HG02870 (cell line): ENCODE results near the gene FASTKD1.
A peak's percentile ranks its signal among the peaks of the same experiment; 100 is the strongest.

Source experiments
- ATAC-seq: cut with Tn5 transposase; IDR thresholded peaks from one replicate; pipeline ENCODE4 v1.9.1; 2021; ENCODE audit warnings: mild to moderate bottlenecking, moderate library complexity; ENCODE audit not compliant: unreplicated experiment

The FASTKD1 gene

GRCh38 chr2:169509955-169510354 lies 63.7 kb downstream of the FASTKD1 start:
- ATAC-seq: no peak

DNA sequence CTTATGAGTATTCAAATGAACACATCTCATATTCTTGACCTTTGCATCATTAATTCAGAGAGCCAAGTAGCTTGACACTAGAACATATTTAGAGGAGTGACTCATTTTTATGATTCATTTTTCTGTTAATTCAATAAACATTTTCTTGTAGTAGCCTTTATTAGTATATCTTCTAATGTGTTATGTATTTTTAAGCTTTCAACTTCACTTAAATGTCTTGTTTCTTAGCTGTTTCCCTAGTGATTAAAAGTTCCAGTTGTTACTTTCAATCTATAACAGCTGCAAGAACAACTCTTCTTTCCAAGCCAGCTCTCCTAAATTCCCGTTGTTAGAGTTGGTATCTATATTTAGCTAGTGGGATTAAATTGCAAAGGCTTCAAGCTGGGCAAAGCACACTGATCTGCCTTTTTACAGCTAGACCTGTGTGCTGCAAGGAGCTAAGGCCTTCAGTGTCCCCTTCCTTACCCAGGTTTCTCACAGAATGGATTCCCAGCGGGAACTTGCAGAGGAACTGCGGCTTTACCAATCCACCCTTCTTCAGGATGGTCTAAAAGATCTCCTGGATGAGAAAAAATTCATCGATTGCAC lies 64.3 kb downstream of the FASTKD1 start, which contains the start of gene KLHL41:
Gene KLHL41 (plus strand): TSS at position 405 of the 588 bp plus-strand sequence. CDS start 77 bp downstream, at position 482.
- ATAC-seq: no peak

- no peak for ATAC-seq
Measured at GRCh38 chr2:169507698-169508097, 66.0 kb downstream of the FASTKD1 start.

DNA sequence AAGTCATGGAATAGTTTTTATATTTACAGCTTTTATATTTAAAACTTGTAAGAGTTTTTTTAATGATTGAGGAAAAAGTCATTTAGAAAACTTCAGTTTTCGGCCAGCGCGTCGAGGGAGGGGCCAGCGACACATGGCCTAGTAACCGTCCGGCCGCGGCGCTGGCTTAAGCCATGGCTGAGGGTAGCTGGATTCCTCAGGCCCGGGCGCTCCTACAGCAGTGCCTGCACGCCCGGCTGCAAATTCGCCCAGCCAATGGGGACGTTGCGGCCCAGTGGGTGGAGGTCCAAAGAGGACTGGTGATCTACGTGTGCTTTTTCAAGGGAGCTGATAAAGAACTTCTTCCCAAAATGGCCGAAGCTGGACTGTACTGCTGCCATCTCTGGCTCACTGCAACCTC lies 69.0 kb downstream of the FASTKD1 start:
- ATAC-seq: no peak

- no peak for ATAC-seq
Measured at GRCh38 chr2:169495310-169495928, 78.2 kb downstream of the FASTKD1 start.

DNA sequence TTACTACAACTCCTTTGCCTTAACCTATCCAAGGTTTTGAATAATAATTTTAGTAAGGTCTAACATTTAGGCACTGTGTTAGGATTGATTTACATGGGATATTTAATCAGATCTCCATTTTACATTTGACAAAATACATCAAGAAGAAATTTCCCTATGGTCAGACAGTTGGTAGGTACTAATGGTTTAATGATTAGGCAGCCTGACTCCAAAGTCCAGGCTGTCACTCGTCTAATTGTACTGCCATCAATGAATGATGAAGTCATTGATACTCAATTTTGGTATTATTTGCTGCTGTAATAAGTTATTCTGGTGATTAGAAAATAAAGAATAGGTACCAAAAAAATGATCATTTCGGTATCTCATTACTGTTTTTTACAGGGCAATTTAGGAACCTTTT lies 80.3 kb downstream of the FASTKD1 start:
- ATAC-seq: no peak

DNA sequence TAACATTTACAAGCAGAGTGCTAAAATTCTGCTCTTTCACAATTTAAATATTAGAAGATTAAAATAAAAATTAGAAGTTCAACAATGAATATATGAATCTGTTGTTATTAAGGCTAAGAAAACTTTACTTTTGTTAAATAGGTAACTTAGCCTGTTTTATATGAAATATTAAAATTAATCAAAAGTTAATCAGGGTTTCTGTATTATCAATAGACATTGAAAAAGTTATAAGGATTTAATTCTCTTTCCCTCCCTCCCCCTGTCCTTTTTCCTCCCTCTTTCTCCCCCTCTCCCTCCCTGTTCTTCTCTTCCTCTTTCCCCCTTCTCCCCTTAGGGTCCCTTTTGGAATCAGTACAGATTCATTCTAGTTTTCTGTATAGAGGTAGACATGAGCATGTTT lies 82.3 kb downstream of the FASTKD1 start:
- no peak for ATAC-seq

GRCh38 chr2:169490834-169491233 lies 82.8 kb downstream of the FASTKD1 start:
- ATAC-seq: no peak

- ATAC-seq: no peak
Measured at GRCh38 chr2:169486487-169486886, 87.2 kb downstream of the FASTKD1 start.

DNA sequence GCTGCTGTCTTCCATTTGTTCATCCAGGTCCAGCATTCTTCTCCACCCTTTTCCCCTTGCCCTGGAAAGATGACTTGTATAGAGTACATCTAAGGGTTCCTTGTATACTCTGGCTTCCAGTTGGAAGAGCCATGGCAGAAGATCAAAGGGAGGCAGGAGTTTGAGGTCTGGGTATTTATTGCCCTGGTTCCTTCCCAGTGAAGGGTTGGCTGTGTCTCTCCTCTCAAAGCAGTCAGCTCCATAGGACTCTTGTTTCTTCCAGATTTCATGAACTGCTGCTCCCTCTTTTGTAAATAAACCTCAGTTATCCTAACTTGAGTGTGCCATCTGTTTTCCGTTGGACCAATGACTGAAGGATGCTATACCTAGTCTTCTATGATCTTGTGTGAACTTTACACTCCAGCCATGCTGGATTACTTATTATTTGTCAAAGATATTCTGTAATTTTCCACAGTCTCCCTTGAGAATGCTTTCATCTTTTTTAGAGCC lies 88.0 kb downstream of the FASTKD1 start:
- ATAC-seq: no peak

- ATAC-seq: peak; percentile 2
Measured at GRCh38 chr2:169480079-169480465, 93.6 kb downstream of the FASTKD1 start.
